Measurements from ENCODE around the gene ADARB1. TPM values are rescaled to one million over a fixed set of nuclear protein-coding genes. Genes with fewer than 3 reads are reported as not detected.

Gene ADARB1
- total and polyA plus RNA-seq, 2 of the 4 experiments (the other 2 are of a cell fraction) = 39.8 to 47.3 TPM

- peaks cover 40% of the 10 kb centered on the region for H3K9me1 ChIP-seq (ENCODE audit: insufficient read depth, low read length)
- peak; percentile 21; the same call in 1 of the 2 replicates for TF ChIP-seq CEBPB (IDR thresholded peaks at IDR 0.05; ENCODE audit: low read depth, low read length)
- TF ChIP-seq SMC3 (IDR thresholded peaks at IDR 0.05; ENCODE audit: low read depth, low read length) = no peak
- no peak for TF ChIP-seq CTCF (conservative IDR thresholded peaks at IDR 0.05; ENCODE audit: low read depth, low read length)
- 0 out of 2 replicates have a peak, but pooled peaks have one; percentile 9 for TF ChIP-seq RAD21 (IDR thresholded peaks at IDR 0.05; ENCODE audit: low read length)
- no peak for TF ChIP-seq MAZ (IDR thresholded peaks at IDR 0.05; ENCODE audit: borderline replicate concordance, low read depth, low read length)
- in situ Hi-C loops (cut with MboI; ENCODE audit: low sequenced_read_pairs) (no loop called here), dilution Hi-C loops (cut with HindIII; ENCODE audit: low sequenced_read_pairs, unreplicated experiment) (no loop called here), intact Hi-C loops (cut with micrococcal nuclease) (no loop called here)
- H2BK20ac ChIP-seq (ENCODE audit: low read depth, low read length) = no peak overlapping the region
- H3K79me1 ChIP-seq (ENCODE audit: low read depth in 1 of 2, low read length in 2 of 2) = peaks cover 6 to 87% of the 10 kb centered on the region in 2 experiments; a peak in 3 of 4 replicates
- peak overlapping the region; percentile 60 for H2AK9ac ChIP-seq (replicated peaks; ENCODE audit: low read depth, low read length, poor library complexity)
- no CpG with 5 or more reads among the region's 7 CpGs for WGBS, 2 experiments (ENCODE audit: extremely low coverage in 2 of 2, insufficient read length in 1 of 2)
- peaks cover 21% of the 10 kb centered on the region for H3K4me1 ChIP-seq (ENCODE audit: control insufficient read depth, insufficient read depth, low read length)
- DNase-seq (peak; percentile 42), ATAC-seq (ENCODE audit: low read depth) (peak; percentile 31; the same call in 1 of the 2 replicates)
- no peaks in the 10 kb centered on the region for H3K9me3 ChIP-seq (ENCODE audit: control insufficient read depth, insufficient read depth, low read length)
- H3K56ac ChIP-seq (ENCODE audit: extremely low read depth, insufficient read depth, low read length) = no peak overlapping the region
- H3K4me3 ChIP-seq (ENCODE audit: insufficient read depth, low read depth, low read length) = no peak overlapping the region
- no peak overlapping the region for H3K18ac ChIP-seq (ENCODE audit: low read depth, low read length)
- H4K20me1 ChIP-seq (ENCODE audit: insufficient read depth, low read length) = peaks cover 95% of the 10 kb centered on the region
- H4K5ac ChIP-seq (ENCODE audit: low read depth, low read length) = no peak overlapping the region
- no peak overlapping the region for H4K91ac ChIP-seq (ENCODE audit: insufficient read depth, low read depth, low read length)
- H3K14ac ChIP-seq (replicated peaks; ENCODE audit: low read depth, low read length) = peak overlapping the region; percentile 66
- ChIA-PET POLR2A (ENCODE audit: unreplicated experiment) (no interaction called here), CTCF (interaction anchor here (0.5 to 1.4 kb wide), 3 partner anchors 12 to 32 kb away, joined by 3 to 8 read pairs (median 3); no protein-coding TSS in a partner anchor)
- peak overlapping the region; percentile 20 for H2AK5ac ChIP-seq (ENCODE audit: low read depth, low read length)
- H3K36me3 ChIP-seq (ENCODE audit: control insufficient read depth, insufficient read depth, low read length) = peaks cover 30% of the 10 kb centered on the region
- H3K27ac ChIP-seq (ENCODE audit: insufficient read depth, low read length) = 0 out of 2 replicates have a peak overlapping the region, but pooled peaks have one; percentile 5
- no peak overlapping the region for H2AFZ ChIP-seq (replicated peaks; ENCODE audit: low read length, poor library complexity)
- H3K27me3 ChIP-seq (ENCODE audit: control insufficient read depth, insufficient read depth, low read length) = no peaks in the 10 kb centered on the region
- H3K23ac ChIP-seq (ENCODE audit: low read depth, low read length) = peak overlapping the region; percentile 63
- H3K4ac ChIP-seq (ENCODE audit: low read depth, low read length) = no peak overlapping the region
- H3K4me2 ChIP-seq (ENCODE audit: low read depth, low read length) = peak overlapping the region; percentile 38; the same call in 1 of the 2 replicates
- H4K8ac ChIP-seq (ENCODE audit: low read depth in 2 of 2, low read length in 2 of 2) = peak overlapping the region in 1 of 2 experiments; percentile 35; a peak in 1 of 4 replicates
- no peak overlapping the region; the same call in 1 of the 2 replicates for H3K9ac ChIP-seq (ENCODE audit: low read depth, low read length)
- no peak overlapping the region for H2BK15ac ChIP-seq (ENCODE audit: low read depth, low read length)
- no TSS peak for BruUV-seq (replicated peaks)
- no peak overlapping the region for H2BK120ac ChIP-seq (ENCODE audit: low read depth, low read length)
- H2BK5ac ChIP-seq (ENCODE audit: low read depth, low read length, poor library complexity, severe bottlenecking) = no peak overlapping the region
These were observed 17.4 kb downstream of the ADARB1 start for GRCh38 chr21:45091550-45092322.

Data from IMR-90 (cell line).